Measurements from ENCODE around the gene ROBO2.

The ROBO2 gene

GRCh38 chr3:77449459-77450350, 409.8 kb downstream of the ROBO2 start:
- DNase-seq, result no peak

DNA sequence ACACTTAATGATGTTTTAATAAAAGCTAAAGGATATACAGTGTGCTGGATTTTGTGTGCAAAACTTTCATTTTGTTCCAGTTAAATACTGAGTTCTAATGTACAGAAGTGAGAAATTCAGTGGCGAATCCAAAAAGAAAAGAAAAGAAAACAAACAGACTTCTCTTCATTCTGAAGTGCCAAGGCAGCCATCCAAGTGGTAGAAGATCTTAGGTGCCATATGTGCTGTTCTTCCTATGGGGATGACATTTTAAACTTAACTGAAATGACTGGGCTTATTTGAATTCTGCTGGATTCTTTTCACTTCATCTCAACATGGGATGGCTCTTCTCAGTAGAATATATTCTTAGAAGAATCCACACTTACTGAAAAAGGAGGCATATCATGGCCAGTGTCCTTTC, 416.5 kb downstream of the ROBO2 start:
- DNase-seq, result no peak

DNA sequence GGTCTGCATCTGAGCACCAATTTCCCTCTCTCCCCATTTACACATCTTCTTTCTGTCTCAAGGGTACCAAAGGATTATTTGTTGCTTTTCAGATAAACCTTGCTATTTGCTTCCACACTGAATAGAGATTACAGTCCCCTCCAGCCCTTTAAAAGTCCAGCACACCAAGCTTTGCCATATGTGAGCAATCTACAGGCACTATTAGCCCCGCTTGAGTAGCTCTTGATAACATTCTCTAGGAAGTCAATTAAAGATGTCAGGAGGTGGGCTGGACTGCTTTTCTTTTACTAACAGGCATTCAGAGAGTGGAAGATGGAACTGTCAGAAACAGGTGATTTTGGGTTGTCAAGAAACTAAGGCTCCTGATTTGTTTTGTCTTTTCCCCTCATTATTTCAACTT, 417.0 kb downstream of the ROBO2 start:
- DNase-seq, result no peak

GRCh38 chr3:77459926-77460325, 420.0 kb downstream of the ROBO2 start:
- DNase-seq, result no peak

- DNase-seq, result no peak
Measured at GRCh38 chr3:77460326-77460725, 420.4 kb downstream of the ROBO2 start.

GRCh38 chr3:77462951-77463350, 423.1 kb downstream of the ROBO2 start:
- no peak for DNase-seq

DNA sequence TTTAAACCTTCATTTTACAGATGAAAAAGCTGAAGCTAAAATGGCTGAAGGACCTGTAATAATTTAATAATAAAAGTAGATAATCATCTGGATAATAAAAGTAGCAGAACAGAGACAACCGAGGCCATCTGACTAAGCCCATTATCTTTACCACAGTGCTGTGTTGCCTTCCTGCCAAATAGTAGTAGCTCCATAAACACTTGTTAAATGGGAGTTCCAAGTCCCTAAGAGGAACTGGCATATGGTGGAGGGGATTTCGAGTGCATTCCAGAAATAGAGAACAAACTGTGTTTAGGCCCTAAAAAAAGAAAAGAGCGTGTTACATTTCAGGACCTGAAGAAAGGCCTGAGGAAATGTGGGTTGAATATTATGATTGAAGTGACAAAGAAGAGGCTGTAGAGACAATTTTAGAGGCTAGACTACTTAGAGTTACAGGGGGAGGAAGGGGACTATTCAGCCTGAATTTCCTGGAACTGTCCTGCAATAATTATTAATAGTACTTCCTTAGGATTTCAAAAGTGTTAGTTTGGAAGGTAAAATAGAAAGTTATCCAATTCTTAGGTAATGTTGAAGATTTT, 424.3 kb downstream of the ROBO2 start:
- no peak for DNase-seq

- DNase-seq, result no peak
Measured at GRCh38 chr3:77466562-77467115, 426.7 kb downstream of the ROBO2 start.

- no peak for DNase-seq
Measured at GRCh38 chr3:77467702-77468625, 428.1 kb downstream of the ROBO2 start.

GRCh38 chr3:77468626-77469020, 428.7 kb downstream of the ROBO2 start:
- no peak for DNase-seq

GRCh38 chr3:77475507-77475906, 435.6 kb downstream of the ROBO2 start:
- no peak for DNase-seq

DNA sequence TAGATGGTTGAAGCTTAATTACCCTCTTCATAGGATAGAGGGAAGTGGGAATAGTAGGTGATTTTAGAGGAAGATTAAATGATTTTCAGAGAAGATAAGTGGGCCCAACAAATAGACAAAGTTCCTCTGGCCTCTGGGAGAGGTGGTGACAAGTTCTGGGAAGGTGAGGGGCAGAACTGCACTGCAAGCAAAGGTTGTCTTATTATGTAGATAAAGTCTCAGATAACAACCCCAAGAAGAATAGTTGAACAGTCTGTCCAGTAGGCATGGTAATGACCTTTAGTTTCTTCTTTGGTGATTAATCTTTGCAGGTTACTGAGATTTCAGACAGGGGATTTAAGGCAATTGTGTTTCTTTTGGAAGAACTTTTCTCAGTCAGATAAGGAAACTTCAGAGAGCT, 439.1 kb downstream of the ROBO2 start:
- DNase-seq, result no peak

- no peak for DNase-seq
Measured at GRCh38 chr3:77489216-77489615, 449.3 kb downstream of the ROBO2 start.

GRCh38 chr3:77491961-77492360, 452.1 kb downstream of the ROBO2 start:
- no peak for DNase-seq

DNA sequence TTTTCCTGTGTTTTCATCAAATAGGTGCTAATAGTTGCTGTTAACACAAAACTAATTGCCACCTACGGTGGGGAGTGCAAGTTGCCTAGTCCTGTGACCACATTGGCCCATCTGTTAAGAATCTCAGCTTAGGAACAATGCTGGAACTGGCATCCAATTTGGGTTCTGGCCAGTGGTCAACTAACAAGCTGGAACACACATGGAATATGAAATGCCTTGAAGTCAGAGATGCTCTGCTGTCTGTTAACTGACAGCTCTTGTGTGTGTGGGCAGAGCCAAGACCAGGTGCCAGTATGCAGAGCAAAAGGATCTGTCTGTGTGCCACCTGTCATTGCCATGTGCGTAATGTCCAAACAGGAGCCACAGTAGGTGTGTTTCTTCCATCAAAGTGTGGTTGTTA, 460.8 kb downstream of the ROBO2 start:
- DNase-seq, result no peak

GRCh38 chr3:77506384-77506783, 466.5 kb downstream of the ROBO2 start:
- no peak for DNase-seq

- no peak for DNase-seq
Measured at GRCh38 chr3:77513542-77513941, 473.6 kb downstream of the ROBO2 start.

GRCh38 chr3:77514766-77515165, 474.9 kb downstream of the ROBO2 start:
- DNase-seq, result no peak

- no peak for DNase-seq
Measured at GRCh38 chr3:77524463-77524862, 484.6 kb downstream of the ROBO2 start.

DNA sequence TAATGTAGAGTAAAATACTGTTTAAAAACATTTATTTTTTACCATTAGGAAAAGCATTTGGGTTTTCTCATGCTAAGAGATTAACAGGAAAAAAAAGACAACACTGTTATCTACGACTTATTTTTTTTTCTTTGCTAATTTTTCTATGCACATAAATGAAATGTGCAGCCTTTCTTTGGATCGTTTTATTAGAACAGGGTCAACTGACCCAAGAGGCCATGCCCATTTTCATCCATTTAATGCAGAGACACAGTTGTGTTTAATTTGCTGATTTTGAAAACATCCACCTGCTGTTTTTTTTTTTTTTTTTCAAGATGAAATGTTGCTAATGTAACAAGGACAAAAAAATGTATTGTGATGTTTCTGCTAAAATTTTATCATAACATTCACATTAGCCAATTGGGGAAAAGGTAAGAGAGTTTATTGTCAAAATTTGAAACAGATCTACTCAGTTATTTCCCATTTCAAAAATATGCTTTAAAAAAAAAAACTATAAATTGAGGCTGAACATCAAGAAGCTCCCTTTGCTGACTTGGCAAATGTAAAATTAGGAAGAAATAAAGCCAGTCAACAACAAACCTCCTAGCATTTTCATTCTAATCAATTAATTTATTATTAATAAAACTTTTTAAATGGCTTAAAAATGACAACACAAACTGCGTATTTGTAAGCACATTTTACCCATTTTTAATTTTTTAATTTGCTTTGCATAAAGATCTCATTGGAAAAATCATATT, 485.2 kb downstream of the ROBO2 start:
- no peak for DNase-seq

GRCh38 chr3:77526573-77527113, 486.7 kb downstream of the ROBO2 start:
- no peak for DNase-seq

GRCh38 chr3:77529522-77529921, 489.6 kb downstream of the ROBO2 start:
- no peak for DNase-seq
